Activated effector memory CD4-positive, alpha-beta T cell treated with anti-CD3 and anti-CD28 coated beads, Interleukin-2, amount 50 U/mL, for 16 hours (primary cell): ENCODE measurements around the gene PGA5.

Source experiments
- DNase-seq: peaks from one replicate; pipeline ENCODE4 v3.0.0-alpha.2; 2020

The PGA5 gene

DNA sequence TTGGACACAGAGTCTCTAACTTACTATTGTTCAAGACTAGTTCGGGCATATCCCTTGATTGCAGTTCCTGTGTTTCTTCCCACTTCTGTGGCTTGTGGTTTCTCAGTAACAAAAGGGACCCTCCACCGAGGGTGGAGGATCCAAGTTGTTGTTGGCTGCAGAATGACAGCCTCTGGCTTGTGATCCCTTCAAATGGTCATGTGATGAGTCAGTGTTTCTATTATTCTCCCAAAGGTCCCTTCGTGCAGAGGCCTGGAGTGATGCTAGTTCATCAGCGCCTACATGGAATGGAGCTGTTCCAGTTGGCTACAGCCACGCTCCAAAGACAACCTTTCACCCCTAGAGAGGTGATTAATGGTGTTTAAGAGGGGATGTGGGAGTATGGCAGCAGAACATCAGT lies 56.8 kb downstream of the PGA5 start:
- DNase-seq, result no peak

DNA sequence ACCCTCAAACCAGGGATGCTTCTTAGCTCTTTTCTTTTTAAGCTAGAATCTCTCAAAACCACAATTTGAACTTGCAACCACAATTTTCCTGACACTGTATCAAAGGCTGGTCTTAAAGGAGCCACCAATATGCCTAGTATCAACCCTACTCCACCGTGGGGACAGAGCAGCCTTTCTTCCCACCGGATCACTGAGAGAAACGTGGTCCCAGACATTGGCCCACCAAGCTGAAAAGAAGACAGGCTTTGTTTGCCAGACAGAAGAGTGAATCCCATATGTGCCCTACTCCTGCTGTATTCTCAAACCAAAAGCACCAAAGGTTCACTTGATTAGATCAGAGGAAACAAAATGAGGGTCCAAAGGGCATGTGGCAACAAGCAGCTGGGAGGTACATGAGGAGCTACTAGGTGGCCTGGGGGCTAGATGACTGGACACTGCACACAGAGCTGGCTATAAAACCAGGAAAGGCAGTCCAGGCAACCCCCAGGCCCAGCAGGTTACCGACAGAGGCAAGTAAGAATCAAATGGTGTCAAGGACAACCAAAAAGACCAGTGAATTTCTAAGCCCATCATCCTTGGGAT lies 57.8 kb downstream of the PGA5 start:
- no peak for DNase-seq
